ENCODE measurements around the gene NAT14.

GRCh38 chr19:55503157-55503501 lies 18.1 kb downstream of the NAT14 start:
- no peak for TF ChIP-seq POLR2AphosphoS5 (IDR thresholded peaks at IDR 0.05; ENCODE audit: low read depth, low read length)
- TF ChIP-seq CTCF (IDR thresholded peaks at IDR 0.05), result no peak
- TF ChIP-seq REST (IDR thresholded peaks at IDR 0.05; ENCODE audit: insufficient read depth in 1 of 2, low read depth in 2 of 2, low read length in 1 of 2), result no peak
- no peak for TF ChIP-seq SIN3A (IDR thresholded peaks at IDR 0.05; ENCODE audit: borderline replicate concordance, insufficient read depth, low read depth, low read length)

All from Panc1 (cell line).